GM23338 (cell line): ENCODE measurements around the gene TM7SF3. TPM values are rescaled to one million over a fixed set of nuclear protein-coding genes. Genes with fewer than 3 reads are reported as not detected.

ENCODE experiments used
- ATAC-seq: fragments of 200-7000 bp; cut with Tn5 transposase; 3 replicates; pipeline ENCODE4 v1.9.1; 2020
- DNase-seq: peaks from one replicate; pipeline ENCODE4 v3.0.0-alpha.2; 2015; ENCODE audit warnings: low spot score
- H2AFZ ChIP-seq: fragments of 200-600 bp; sonication (generic); 2 replicates; pipeline ENCODE4 v1.8.0; 2016; ENCODE audit warnings: antibody characterized with exemption, mild to moderate bottlenecking, moderate library complexity
- H3F3A ChIP-seq: fragments of 200-600 bp; sonication (generic); replicated peaks from 2 replicates; pipeline ENCODE4 v1.8.0; 2017; ENCODE audit warnings: antibody characterized with exemption, mixed run types, low read depth
- H3K27ac ChIP-seq: fragments of 200-600 bp; sonication (generic); 2 replicates; pipeline ENCODE4 v1.6.1; 2016; ENCODE audit warnings: low read depth
- H3K27me3 ChIP-seq: fragments of 200-600 bp; sonication (generic); 2 replicates; pipeline ENCODE4 v1.8.0; 2016; ENCODE audit warnings: mild to moderate bottlenecking, mixed run types, moderate library complexity; ENCODE audit not compliant: insufficient read depth
- H3K36me3 ChIP-seq: fragments of 200-600 bp; sonication (generic); 2 replicates; pipeline ENCODE4 v1.8.0; 2016; ENCODE audit warnings: mild to moderate bottlenecking; ENCODE audit not compliant: insufficient read depth
- H3K4me1 ChIP-seq: fragments of 200-600 bp; sonication (generic); 2 replicates; pipeline ENCODE4 v1.8.0; 2016; ENCODE audit warnings: mild to moderate bottlenecking, moderate library complexity; ENCODE audit not compliant: insufficient read depth
- H3K4me2 ChIP-seq: fragments of 200-600 bp; sonication (generic); 2 replicates; pipeline ENCODE4 v1.7.1; 2017; ENCODE audit warnings: mixed run types
- H3K4me3 ChIP-seq: fragments of 200-600 bp; sonication (generic); 2 replicates; pipeline ENCODE4 v1.6.1; 2016; ENCODE audit warnings: mixed run types
- H3K79me2 ChIP-seq: fragments of 200-600 bp; sonication (generic); replicated peaks from 2 replicates; pipeline ENCODE4 v1.8.0; 2017; ENCODE audit warnings: mild to moderate bottlenecking; ENCODE audit not compliant: insufficient read depth
- H3K9me2 ChIP-seq: fragments of 200-600 bp; sonication (generic); 2 replicates; pipeline ENCODE4 v1.8.0; 2017; ENCODE audit not compliant: insufficient read depth
- H4K20me1 ChIP-seq: fragments of 200-600 bp; sonication (generic); replicated peaks from 2 replicates; pipeline ENCODE4 v1.8.0; 2017; ENCODE audit warnings: mild to moderate bottlenecking; ENCODE audit not compliant: insufficient read depth
- H3K27ac Mint-ChIP-seq: 2 replicates; pipeline ENCODE4 v1.8.0; 2020; ENCODE audit warnings: inconsistent platforms, mild to moderate bottlenecking, moderate library complexity, mixed read lengths
- H3K27me3 Mint-ChIP-seq: 3 replicates; pipeline ENCODE4 v1.8.0; 2022; ENCODE audit warnings: low read depth, mild to moderate bottlenecking, moderate library complexity, mixed read lengths, inconsistent platforms; ENCODE audit not compliant: insufficient read depth, poor library complexity
- H3K36me3 Mint-ChIP-seq: 3 replicates; pipeline ENCODE4 v1.8.0; 2021; ENCODE audit warnings: low read depth, mild to moderate bottlenecking, inconsistent platforms, moderate library complexity, mixed read lengths
- H3K4me1 Mint-ChIP-seq: 3 replicates; pipeline ENCODE4 v1.8.0; 2020; ENCODE audit warnings: mild to moderate bottlenecking, inconsistent platforms, mixed read lengths
- H3K4me3 Mint-ChIP-seq: 3 replicates; pipeline ENCODE4 v1.8.0; 2021; ENCODE audit warnings: moderate library complexity, mild to moderate bottlenecking, inconsistent platforms, mixed read lengths
- H3K9me3 Mint-ChIP-seq: 3 replicates; pipeline ENCODE4 v1.8.0; 2020; ENCODE audit warnings: moderate library complexity, mild to moderate bottlenecking, inconsistent platforms, mixed read lengths
- CREB1 ChIP-seq: fragments of 250-450 bp; sonication (Bioruptor Pico); IDR thresholded peaks from 2 replicates; pipeline ENCODE4 v1.5.0; 2020; ENCODE audit warnings: low read depth, mild to moderate bottlenecking, moderate library complexity
- EZH2 ChIP-seq: fragments of 200-600 bp; sonication (generic); IDR thresholded peaks from one replicate; pipeline ENCODE4 v1.8.0; 2017; ENCODE audit warnings: antibody characterized with exemption, mild to moderate bottlenecking, low read depth; ENCODE audit not compliant: unreplicated experiment
- EZH2phosphoT487 ChIP-seq: fragments of 200-600 bp; sonication (generic); IDR thresholded peaks from one replicate; pipeline ENCODE4 v1.8.1; 2018; ENCODE audit warnings: antibody characterized with exemption; ENCODE audit not compliant: unreplicated experiment
- JUNB ChIP-seq: IDR thresholded peaks from one replicate; pipeline ENCODE4 v1.6.1; 2016; ENCODE audit warnings: antibody characterized with exemption; ENCODE audit not compliant: unreplicated experiment
- NANOG ChIP-seq: IDR thresholded peaks from 2 replicates; pipeline ENCODE4 v1.6.1; 2016; ENCODE audit warnings: antibody characterized with exemption, borderline replicate concordance
- POLR2AphosphoS5 ChIP-seq: IDR thresholded peaks from 2 replicates; pipeline ENCODE4 v1.6.1; 2016; ENCODE audit warnings: antibody characterized with exemption, low read depth
- STAT1 ChIP-seq: IDR thresholded peaks from one replicate; pipeline ENCODE4 v1.6.1; 2016; ENCODE audit warnings: antibody characterized with exemption; ENCODE audit not compliant: unreplicated experiment
- ZNF462 ChIP-seq: fragments of 250-450 bp; sonication (Bioruptor Pico); IDR thresholded peaks from 2 replicates; pipeline ENCODE4 v1.5.0; 2020; ENCODE audit warnings: mild to moderate bottlenecking, moderate library complexity
- polyA plus RNA-seq: library from polyadenylated mRNA; unstranded; fragments of >200 nt; fragmentation: Nextera tagmentation; extraction: Ambion mirVana; gene quantifications from 2 replicates; pipeline ENCODE4 v1.2.1, GENCODE V29; 2016
- total RNA-seq: library from RNA; depleted of rRNA; stranded (reverse); fragments of >200 nt; shearing (Covaris generic); gene quantifications from 2 replicates; pipeline ENCODE4 v1.2.3, GENCODE V29; 2014
- TF ChIP-seq, protein P1 (sequence below), 2 experiments: fragments of 200-600 bp in 1 of 2; sonication (generic) in 1 of 2; conservative IDR thresholded peaks; 2 replicates each; pipeline versions ENCODE4 v1.5.1 to v1.6.1; 2016 to 2017; ENCODE audit warnings: antibody characterized with exemption in 2 of 2, low read depth in 2 of 2, mild to moderate bottlenecking in 2 of 2, moderate library complexity in 1 of 2
- TF ChIP-seq, protein P2 (sequence below): IDR thresholded peaks from one replicate; pipeline ENCODE4 v1.6.1; 2018; ENCODE audit warnings: antibody characterized with exemption; ENCODE audit not compliant: unreplicated experiment

TM7SF3 gene
- total and polyA plus RNA-seq, 2 experiments from 2014 or later, result 30.3 to 121 TPM

GRCh38 chr12:27006797-27007467 lies 7.3 kb downstream of the TM7SF3 start:
- Histone ChIP-seq H3K4me3 (no peak overlapping the region), H3K27me3 (no peaks in the 10 kb centered on the region), H3K4me2 (no peak overlapping the region), H3K79me2 (peaks cover 96% of the 10 kb centered on the region), H3K4me1 (peaks cover 16% of the 10 kb centered on the region), H3K27ac (peak overlapping the region; percentile 58; the same call in 1 of the 2 replicates), H2AFZ (no peak overlapping the region), H4K20me1 (no peaks in the 10 kb centered on the region; the same call in 1 of the 2 replicates), H3K9me2 (no peaks in the 10 kb centered on the region), H3F3A (no peaks in the 10 kb centered on the region), H3K36me3 (no peaks in the 10 kb centered on the region)
- Mint-ChIP-seq H3K36me3 (peaks cover 1% of the 10 kb centered on the region; the same call in 2 of the 3 replicates), H3K4me3 (no peak overlapping the region), H3K27me3 (peaks cover 2% of the 10 kb centered on the region), H3K27ac (no peak overlapping the region), H3K4me1 (peaks cover 30% of the 10 kb centered on the region; the same call in 2 of the 3 replicates), H3K9me3 (no peaks in the 10 kb centered on the region)
- no peak for TF ChIP-seq NANOG
- no peak for TF ChIP-seq STAT1
- no peak for TF ChIP-seq CREB1
- no peak for TF ChIP-seq POLR2AphosphoS5
- TF ChIP-seq, protein P1, sequence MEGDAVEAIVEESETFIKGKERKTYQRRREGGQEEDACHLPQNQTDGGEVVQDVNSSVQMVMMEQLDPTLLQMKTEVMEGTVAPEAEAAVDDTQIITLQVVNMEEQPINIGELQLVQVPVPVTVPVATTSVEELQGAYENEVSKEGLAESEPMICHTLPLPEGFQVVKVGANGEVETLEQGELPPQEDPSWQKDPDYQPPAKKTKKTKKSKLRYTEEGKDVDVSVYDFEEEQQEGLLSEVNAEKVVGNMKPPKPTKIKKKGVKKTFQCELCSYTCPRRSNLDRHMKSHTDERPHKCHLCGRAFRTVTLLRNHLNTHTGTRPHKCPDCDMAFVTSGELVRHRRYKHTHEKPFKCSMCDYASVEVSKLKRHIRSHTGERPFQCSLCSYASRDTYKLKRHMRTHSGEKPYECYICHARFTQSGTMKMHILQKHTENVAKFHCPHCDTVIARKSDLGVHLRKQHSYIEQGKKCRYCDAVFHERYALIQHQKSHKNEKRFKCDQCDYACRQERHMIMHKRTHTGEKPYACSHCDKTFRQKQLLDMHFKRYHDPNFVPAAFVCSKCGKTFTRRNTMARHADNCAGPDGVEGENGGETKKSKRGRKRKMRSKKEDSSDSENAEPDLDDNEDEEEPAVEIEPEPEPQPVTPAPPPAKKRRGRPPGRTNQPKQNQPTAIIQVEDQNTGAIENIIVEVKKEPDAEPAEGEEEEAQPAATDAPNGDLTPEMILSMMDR (conservative IDR thresholded peaks at IDR 0.05; ENCODE audit: low read depth in 2 of 2), result no peak
- TF ChIP-seq, protein P2, sequence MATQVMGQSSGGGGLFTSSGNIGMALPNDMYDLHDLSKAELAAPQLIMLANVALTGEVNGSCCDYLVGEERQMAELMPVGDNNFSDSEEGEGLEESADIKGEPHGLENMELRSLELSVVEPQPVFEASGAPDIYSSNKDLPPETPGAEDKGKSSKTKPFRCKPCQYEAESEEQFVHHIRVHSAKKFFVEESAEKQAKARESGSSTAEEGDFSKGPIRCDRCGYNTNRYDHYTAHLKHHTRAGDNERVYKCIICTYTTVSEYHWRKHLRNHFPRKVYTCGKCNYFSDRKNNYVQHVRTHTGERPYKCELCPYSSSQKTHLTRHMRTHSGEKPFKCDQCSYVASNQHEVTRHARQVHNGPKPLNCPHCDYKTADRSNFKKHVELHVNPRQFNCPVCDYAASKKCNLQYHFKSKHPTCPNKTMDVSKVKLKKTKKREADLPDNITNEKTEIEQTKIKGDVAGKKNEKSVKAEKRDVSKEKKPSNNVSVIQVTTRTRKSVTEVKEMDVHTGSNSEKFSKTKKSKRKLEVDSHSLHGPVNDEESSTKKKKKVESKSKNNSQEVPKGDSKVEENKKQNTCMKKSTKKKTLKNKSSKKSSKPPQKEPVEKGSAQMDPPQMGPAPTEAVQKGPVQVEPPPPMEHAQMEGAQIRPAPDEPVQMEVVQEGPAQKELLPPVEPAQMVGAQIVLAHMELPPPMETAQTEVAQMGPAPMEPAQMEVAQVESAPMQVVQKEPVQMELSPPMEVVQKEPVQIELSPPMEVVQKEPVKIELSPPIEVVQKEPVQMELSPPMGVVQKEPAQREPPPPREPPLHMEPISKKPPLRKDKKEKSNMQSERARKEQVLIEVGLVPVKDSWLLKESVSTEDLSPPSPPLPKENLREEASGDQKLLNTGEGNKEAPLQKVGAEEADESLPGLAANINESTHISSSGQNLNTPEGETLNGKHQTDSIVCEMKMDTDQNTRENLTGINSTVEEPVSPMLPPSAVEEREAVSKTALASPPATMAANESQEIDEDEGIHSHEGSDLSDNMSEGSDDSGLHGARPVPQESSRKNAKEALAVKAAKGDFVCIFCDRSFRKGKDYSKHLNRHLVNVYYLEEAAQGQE, result no peak
- no peak for TF ChIP-seq EZH2
- no peak for TF ChIP-seq JUNB
- DNase-seq (no peak), ATAC-seq (no peak)

DNA sequence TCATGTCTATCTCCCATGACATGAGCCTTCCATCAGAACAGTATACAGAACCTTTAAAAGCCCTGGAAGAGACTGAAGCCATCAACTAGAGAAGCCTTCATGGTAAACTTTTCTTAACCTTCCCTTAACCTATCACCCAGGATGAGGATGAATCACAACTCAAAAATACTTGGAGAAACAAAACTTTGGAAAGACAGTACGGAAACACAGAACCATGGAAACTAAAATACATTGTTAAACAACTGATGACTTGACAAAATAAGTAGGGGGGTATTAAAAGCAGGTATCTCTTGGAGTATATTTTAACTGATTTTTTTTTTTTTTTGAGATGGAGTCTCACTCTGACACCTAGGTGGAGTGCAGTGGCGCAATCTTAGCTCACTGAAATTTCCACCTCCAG lies 8.7 kb downstream of the TM7SF3 start:
- peaks cover 92% of the 10 kb centered on the region for H3K79me2 ChIP-seq
- DNase-seq (no peak), ATAC-seq (no peak)
- H3K4me3 ChIP-seq, result no peak overlapping the region
- H3K9me2 ChIP-seq, result no peaks in the 10 kb centered on the region
- H2AFZ ChIP-seq, result no peak overlapping the region
- no peak overlapping the region for H3K4me2 ChIP-seq
- peaks cover 19% of the 10 kb centered on the region; the same call in 2 of the 3 replicates for H3K4me1 Mint-ChIP-seq
- H3K27me3 Mint-ChIP-seq, result peaks cover 4% of the 10 kb centered on the region
- no peaks in the 10 kb centered on the region for H3K36me3 ChIP-seq
- peaks cover 6% of the 10 kb centered on the region; the same call in 2 of the 3 replicates for H3K36me3 Mint-ChIP-seq
- H3F3A ChIP-seq, result no peaks in the 10 kb centered on the region
- H3K4me3 Mint-ChIP-seq, result no peak overlapping the region
- no peaks in the 10 kb centered on the region for H3K9me3 Mint-ChIP-seq
- H4K20me1 ChIP-seq, result no peaks in the 10 kb centered on the region; the same call in 1 of the 2 replicates
- H3K4me1 ChIP-seq, result peaks cover 3% of the 10 kb centered on the region
- H3K27ac Mint-ChIP-seq, result no peak overlapping the region
- H3K27ac ChIP-seq, result no peak overlapping the region
- no peaks in the 10 kb centered on the region for H3K27me3 ChIP-seq
- TF ChIP-seq EZH2phosphoT487, result no peak
- TF ChIP-seq ZNF462 (CRISPR knock-in tag), result no peak
